ENCODE data around the gene SORBS1. TPM values are rescaled to one million over a fixed set of nuclear protein-coding genes. Genes with fewer than 3 reads are reported as not detected.
A peak's percentile ranks its signal among the peaks of the same experiment; 100 is the strongest.

The SORBS1 gene
- total RNA-seq, 1 donor from 2014 or later = 116 TPM

DNA sequence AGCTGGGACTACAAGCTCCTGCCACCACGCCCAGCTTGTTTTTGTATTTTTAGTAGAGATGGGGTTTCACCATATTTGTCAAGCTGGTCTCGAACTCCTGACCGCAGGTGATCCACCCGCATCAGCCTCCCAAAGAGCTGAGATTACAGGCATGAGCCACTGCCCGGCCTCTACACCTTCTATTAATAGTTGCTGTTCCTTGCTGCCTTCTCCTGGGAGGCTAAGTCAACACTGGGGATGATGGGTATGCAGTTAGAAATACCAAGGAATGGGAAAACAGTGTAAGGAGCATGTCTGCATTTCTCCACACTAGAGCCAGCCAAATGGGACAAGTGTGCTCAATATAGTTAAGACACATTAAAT lies 173.1 kb downstream of the SORBS1 start:
- TF ChIP-seq POLR2A (IDR thresholded peaks at IDR 0.05) (no peak), POLR2AphosphoS5 (IDR thresholded peaks at IDR 0.05; ENCODE audit: insufficient read depth in 1 of 2, low read depth in 1 of 2) (no peak)
- Histone ChIP-seq H3K4me1 (peaks cover 46% of the 10 kb centered on the region), H3K27me3 (no peaks in the 10 kb centered on the region), H3K27ac (peak overlapping the region; percentile 30), H3K4me3 (no peak overlapping the region), H3K9me3 (no peaks in the 10 kb centered on the region), H3K36me3 (peaks cover 0 to 6% of the 10 kb centered on the region in 2 donors)
- no peak for DNase-seq (ENCODE audit: extremely low spot score in 2 of 2)
- intact Hi-C loops (cut with DNase I) = no loop called here

DNA sequence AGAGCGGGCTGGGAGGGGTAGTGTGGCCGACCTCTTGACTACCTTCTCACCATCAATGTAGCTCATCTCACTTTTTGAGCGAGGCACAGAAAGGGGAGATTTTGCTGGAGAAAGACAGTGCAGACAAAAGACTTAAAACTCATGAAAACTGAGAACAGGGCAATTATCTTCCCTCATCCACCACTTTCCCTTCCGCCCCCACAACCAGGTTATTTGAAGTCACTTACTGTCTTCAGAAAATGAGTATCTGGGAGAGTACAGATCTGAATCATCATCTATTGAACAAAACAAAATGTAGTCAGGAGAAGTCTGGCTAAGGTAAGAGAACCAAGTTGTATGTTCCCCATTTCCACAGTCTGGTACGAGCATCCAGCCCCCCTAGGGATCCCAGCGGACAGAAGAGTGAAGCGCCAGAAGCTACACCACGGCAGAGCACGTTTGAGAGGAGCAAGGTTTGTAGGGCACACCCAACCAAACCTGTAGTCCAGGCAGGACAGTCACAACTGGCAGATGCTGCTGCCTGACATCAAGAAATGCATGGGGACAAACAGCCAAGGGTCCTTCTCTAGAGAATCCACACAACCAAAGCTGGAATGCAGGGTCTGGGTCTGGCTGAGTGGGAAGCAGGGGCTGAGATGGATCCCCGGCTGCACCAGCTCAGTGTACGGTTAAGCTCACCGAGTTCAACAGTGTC lies 177.0 kb downstream of the SORBS1 start:
- TF ChIP-seq POLR2AphosphoS5 (IDR thresholded peaks at IDR 0.05; ENCODE audit: insufficient read depth in 1 of 2, low read depth in 1 of 2) (no peak), POLR2A (IDR thresholded peaks at IDR 0.05) (no peak)
- TF ChIP-seq, protein P1, sequence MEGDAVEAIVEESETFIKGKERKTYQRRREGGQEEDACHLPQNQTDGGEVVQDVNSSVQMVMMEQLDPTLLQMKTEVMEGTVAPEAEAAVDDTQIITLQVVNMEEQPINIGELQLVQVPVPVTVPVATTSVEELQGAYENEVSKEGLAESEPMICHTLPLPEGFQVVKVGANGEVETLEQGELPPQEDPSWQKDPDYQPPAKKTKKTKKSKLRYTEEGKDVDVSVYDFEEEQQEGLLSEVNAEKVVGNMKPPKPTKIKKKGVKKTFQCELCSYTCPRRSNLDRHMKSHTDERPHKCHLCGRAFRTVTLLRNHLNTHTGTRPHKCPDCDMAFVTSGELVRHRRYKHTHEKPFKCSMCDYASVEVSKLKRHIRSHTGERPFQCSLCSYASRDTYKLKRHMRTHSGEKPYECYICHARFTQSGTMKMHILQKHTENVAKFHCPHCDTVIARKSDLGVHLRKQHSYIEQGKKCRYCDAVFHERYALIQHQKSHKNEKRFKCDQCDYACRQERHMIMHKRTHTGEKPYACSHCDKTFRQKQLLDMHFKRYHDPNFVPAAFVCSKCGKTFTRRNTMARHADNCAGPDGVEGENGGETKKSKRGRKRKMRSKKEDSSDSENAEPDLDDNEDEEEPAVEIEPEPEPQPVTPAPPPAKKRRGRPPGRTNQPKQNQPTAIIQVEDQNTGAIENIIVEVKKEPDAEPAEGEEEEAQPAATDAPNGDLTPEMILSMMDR (IDR thresholded peaks at IDR 0.05) = no peak
- no peak for DNase-seq (ENCODE audit: extremely low spot score in 2 of 2)
- Histone ChIP-seq H3K4me1 (peaks cover 12% of the 10 kb centered on the region), H3K4me3 (no peak overlapping the region), H3K36me3 (peaks cover 0 to 27% of the 10 kb centered on the region in 2 donors), H3K27me3 (no peaks in the 10 kb centered on the region), H3K27ac (no peak overlapping the region), H3K9me3 (no peaks in the 10 kb centered on the region)
- intact Hi-C loops (cut with DNase I) = no loop called here

DNA sequence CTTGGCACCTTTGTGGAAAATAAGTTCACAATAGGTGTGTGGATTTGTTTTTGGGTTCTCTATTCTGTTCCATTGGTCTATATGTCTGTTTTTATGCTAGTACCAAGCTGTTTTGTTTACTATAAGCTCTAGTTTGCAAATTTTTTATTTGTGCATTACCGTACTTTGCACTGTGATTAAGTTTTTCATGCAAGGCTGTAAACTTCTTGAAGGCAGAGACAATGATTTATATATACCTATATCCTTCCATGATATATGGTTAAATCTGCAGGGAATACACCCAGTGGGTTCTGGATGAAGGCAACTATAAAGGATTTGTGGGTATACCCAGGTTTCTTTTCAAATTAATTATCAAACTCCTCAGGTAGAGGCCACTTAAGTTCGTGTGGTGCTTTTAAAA lies 178.6 kb downstream of the SORBS1 start:
- Histone ChIP-seq H3K36me3 (peaks cover 0 to 27% of the 10 kb centered on the region in 2 donors), H3K4me1 (peaks cover 7% of the 10 kb centered on the region), H3K27me3 (no peaks in the 10 kb centered on the region), H3K27ac (no peak overlapping the region), H3K9me3 (no peaks in the 10 kb centered on the region), H3K4me3 (no peak overlapping the region)
- DNase-seq (ENCODE audit: extremely low spot score in 2 of 2) = no peak
- intact Hi-C loops (cut with DNase I) = no loop called here
- TF ChIP-seq, protein P1 (IDR thresholded peaks at IDR 0.05) = no peak
- TF ChIP-seq POLR2AphosphoS5 (IDR thresholded peaks at IDR 0.05; ENCODE audit: insufficient read depth in 1 of 2, low read depth in 1 of 2) (no peak), POLR2A (IDR thresholded peaks at IDR 0.05) (no peak)

DNA sequence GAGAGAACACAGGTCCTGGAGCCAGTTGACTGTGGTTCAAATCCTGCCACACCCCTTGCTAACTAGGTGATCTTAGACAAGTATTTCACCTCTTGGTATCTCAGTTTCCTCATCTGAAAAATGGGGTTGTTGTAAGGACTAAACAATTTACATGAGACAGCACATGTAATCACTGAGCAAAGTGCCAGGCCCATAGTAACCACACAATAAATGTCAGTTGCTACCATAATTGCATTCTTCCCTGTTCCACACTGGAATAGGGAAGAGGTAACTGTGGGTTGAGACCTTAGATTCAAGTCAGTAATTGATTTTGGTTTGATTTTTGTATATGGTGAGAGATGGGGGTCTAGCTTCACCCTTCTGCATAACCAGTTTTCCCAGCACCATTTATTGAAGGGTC lies 179.0 kb downstream of the SORBS1 start:
- Histone ChIP-seq H3K4me1 (peaks cover 5% of the 10 kb centered on the region), H3K27ac (no peak overlapping the region), H3K36me3 (peaks cover 0 to 27% of the 10 kb centered on the region in 2 donors), H3K27me3 (no peaks in the 10 kb centered on the region), H3K9me3 (no peaks in the 10 kb centered on the region), H3K4me3 (no peak overlapping the region)
- DNase-seq (ENCODE audit: extremely low spot score in 2 of 2) = no peak
- TF ChIP-seq POLR2AphosphoS5 (IDR thresholded peaks at IDR 0.05; ENCODE audit: insufficient read depth in 1 of 2, low read depth in 1 of 2) (no peak), POLR2A (IDR thresholded peaks at IDR 0.05) (no peak)
- TF ChIP-seq, protein P1 (IDR thresholded peaks at IDR 0.05) = no peak
- intact Hi-C loops (cut with DNase I) = no loop called here

DNA sequence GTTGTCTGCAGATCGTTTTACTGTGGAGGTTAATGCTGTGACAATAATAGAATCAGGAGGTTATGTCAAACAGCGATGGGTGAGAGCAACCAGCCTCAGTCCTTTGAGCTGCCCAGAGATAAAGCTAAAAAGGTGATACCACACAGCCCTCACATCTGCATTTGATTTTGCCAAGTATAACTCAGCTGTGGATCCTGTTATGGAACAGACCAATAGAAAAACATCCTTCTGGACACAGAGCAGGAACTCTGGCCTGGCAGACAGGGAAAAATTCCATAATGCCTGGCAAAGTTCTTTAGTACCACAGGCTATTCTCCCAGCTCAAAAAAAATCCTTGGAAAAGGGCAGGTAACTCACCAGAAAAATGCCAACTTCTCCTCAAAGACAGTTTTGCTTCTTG lies 183.2 kb downstream of the SORBS1 start:
- Histone ChIP-seq H3K27ac (peak overlapping the region; percentile 70), H3K36me3 (peaks cover 0 to 20% of the 10 kb centered on the region in 2 donors), H3K4me1 (peaks cover 5% of the 10 kb centered on the region)

More for the DNA sequence above, 183.2 kb downstream of the SORBS1 start:
- H3K27me3 ChIP-seq = no peaks in the 10 kb centered on the region
- TF ChIP-seq, protein P1 (IDR thresholded peaks at IDR 0.05) = no peak
- TF ChIP-seq POLR2AphosphoS5 (IDR thresholded peaks at IDR 0.05; ENCODE audit: insufficient read depth in 1 of 2, low read depth in 1 of 2) (no peak), POLR2A (IDR thresholded peaks at IDR 0.05) (no peak)
- intact Hi-C loops (cut with DNase I) = no loop called here
- H3K9me3 ChIP-seq = no peaks in the 10 kb centered on the region
- DNase-seq (ENCODE audit: extremely low spot score in 2 of 2) = no peak
- no peak overlapping the region for H3K4me3 ChIP-seq
